CD1c-positive myeloid dendritic cell (primary cell): ENCODE results near the gene DAW1.
"Not testable (repeated sequence)": the region's sequence is repeated elsewhere in the genome, so short reads cannot be mapped to it uniquely, and the experiment has no call there.

ENCODE experiments used
- DNase-seq: peaks from one replicate; pipeline ENCODE4 v3.0.0-alpha.2; 2016; ENCODE audit errors: extremely low spot score

The DAW1 gene

DNA sequence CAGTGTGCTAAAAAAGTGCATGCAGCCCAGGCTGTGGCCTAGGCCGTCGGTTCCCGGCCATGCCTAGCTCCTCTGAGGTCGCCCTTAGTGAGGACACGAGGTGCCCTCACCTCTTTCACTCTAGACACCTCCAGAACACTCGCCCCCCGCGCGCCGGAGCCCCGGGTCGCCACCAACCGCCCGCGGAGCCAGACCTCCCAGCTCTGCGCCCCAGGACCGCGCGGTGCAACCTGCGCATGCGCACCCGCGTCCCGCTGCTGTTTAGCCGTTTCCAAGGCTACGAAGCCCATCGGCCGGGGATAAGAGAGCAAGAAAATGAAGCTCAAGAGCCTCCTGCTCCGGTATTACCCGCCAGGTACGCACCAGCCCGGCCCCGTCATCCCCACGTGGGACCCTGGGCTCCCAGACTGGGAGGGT is at the start of gene DAW1:
Gene DAW1, plus strand, starts transcription at position 257 of the 417 bp plus-strand sequence. Its CDS starts 59 bp downstream, at position 316.
- peak; percentile 46 for DNase-seq

DNA sequence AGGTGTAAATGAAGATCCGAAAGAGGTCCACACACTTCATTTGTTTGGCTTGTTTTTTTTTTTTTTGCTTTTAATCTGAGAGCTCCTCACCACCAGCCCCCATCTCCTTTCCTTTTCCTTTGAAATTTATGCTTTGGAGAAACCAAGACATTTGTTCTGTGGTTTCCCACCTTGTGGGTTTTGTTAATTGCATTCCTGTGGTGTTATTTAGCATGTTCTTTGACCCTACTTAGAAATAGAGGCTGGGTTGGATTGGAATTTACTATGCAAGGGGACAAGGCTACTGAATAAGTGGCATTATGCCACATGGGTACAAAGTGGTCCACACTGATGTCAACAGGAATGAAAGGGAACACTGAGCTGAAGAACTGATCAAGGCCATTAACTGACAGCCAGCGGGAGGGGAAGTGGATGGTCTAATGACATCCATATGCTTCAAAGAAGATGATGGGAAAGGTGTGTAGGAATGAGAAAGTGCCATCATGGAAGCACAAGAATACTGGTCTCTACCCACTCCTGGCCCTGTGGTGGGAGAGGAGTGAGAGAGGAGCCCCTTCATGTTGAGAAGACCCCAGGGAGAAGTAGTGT is 48.9 kb upstream of the DAW1 start:
- DNase-seq = no peak

DNA sequence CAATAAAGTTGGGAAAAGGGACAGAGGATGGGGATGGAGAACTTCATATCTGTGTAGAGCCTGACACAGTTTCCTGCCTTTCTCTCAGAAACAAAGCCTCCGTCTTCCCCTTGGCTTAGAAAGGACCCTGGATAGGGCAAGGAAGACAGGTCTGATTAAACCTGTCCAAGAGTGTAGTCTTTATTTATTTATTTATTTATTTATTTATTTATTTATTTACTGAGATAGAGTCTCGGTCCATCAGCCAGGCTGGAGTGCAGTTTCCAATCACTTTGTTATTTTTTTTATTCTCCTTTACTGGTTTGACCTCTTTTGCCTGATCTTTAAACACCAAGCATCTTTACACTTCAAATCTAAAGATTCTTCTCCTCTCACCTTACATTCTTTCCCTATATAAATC is 47.5 kb upstream of the DAW1 start:
- no peak for DNase-seq

GRCh38 chr2:227824711-227825110 is 46.7 kb upstream of the DAW1 start:
- DNase-seq = no peak

DNA sequence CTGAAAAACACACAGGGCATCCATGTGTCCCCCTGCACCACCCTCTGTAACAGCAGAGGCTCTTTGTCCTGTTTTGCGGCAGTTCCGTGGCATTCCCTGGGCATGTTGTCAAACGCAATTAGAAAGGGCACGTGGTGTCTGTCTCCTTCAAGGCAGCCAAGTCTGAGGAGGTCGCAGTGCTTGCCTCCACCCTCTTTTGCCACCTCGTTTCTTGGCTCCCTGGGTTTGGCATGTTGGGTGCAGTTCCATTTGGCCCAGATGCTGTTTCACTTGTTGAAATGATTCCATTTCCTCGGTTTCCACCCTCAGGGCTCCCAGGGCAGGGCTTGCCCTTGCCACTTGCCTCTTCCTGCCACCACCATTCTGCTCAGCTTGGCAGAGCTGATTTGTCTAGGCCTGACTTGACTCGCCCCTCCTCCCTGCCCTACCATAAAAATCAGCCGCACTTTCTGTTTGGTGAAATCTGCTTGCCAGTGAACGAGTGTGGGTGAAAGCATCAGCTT is 45.4 kb upstream of the DAW1 start:
- no peak for DNase-seq

DNA sequence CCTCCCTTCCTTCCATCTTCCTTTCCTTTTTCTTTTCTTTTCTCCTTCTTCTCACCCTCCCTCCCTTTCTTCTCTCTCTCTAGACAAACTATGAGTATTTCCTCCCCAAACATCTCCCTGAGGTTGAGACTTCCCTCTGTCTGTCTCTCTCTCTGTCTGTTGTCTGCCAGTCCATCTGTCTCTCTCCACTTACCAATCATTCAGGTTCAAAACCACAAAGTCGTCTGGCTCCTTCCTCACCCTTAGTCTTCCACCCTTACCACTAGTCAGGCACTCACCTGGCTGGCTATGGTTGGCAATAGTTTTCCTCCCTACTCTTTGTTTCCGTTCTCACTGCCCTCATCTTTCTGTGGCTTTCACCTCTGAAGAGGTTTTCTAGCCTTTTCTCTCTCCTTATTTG is 44.9 kb upstream of the DAW1 start:
- no peak for DNase-seq

DNA sequence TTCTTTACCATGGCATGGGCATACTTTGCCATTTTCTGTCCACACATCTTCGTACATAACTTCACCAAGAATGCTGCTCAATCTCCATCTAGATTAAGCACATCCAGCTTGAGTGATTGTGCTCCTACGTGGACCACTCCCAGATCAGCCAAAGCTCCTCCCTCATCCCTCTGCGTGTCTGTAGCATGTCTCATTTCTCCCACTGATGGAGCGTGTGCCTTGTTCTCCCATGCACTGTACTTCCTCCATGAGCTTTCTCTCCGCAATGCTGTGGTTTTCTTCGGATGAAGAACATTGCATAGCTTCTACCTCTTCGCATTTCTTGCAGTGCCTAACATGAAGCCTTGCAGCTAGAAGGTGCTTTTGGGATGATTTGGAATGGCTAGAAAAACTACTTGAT is 44.3 kb upstream of the DAW1 start:
- DNase-seq = no peak

- no peak for DNase-seq
These were observed 42.9 kb upstream of the DAW1 start for GRCh38 chr2:227828477-227828912.

DNA sequence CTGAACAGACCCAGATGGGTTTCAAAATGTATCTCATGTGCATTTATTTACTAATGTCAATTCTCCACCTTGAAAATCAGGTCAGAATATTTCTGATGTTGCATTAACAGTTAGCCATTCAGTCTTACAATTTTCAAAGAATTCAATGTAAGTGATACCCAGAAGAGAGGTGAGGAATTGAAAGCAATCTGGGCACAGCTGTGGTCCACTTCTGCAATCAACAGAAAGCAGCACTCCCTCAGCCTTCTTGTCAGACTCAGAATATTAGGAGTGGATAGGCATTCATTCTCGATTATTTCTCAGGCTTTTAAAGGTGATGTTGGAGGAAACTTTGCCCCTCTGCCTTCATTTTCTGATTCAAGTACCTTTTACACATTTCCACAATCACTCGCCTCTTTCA is 42.1 kb upstream of the DAW1 start:
- DNase-seq = peak; percentile 41

- DNase-seq = no peak
These were observed 37.0 kb upstream of the DAW1 start for GRCh38 chr2:227834423-227834822.

GRCh38 chr2:227834916-227835650 is 36.3 kb upstream of the DAW1 start:
- peak; percentile 28 for DNase-seq

DNA sequence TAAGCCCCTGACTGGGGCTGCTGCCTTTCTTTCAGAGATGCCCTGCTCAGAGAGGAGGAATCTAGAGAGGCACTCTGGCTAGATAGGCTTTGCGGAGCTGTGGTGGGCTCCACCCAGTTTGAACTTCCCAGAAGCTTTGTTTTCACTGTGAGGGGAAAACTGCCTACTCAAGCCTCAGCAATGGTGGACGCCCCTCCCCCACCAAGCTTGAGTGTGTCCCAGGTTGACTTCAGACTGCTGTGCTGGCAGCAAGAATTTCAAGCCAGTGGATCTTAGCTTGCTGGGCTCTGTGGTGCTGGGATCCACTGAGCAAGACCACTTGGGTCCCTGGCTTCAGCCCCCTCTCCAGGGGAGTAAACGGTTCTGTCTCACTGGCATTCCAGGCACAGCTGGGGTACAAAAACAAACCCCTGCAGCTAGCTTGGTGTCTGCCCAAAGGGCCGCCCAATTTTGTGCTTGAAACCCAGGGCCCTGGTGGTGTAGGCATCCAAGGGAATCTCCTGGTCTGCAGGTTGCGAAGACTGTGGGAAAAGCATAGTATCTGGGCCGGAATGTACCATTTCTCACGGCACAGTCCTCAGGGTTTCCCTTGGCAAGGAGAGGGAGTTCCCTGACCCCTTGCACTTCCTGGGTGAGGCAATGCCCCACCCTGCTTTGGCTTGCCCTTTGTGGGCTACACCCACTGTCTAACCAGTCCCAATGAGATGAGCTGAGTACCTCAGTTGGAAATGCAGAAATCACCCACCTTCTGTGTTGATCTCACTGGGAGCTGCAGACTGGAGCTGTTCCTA is 31.9 kb upstream of the DAW1 start:
- not testable (repeated sequence) for DNase-seq

DNA sequence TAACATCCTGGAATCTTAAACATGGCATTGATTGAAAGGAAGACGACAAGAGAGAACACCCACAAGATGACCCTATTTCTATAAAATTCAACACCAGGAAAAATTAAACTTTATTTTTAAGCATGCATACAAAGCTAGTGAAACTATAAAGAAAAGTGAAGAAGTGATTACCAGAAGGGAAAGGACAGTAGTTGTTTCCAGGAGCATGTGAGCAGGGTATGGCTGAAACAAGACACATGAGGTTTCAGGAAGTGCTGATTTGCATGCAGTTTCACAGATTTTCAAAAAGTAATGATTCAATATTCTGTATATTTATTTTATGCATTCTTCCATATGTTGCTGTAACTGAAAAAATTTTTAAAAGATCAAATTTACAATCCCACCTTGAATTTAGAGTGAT is 24.6 kb upstream of the DAW1 start:
- DNase-seq = no peak

- DNase-seq = no peak
These were observed 23.3 kb upstream of the DAW1 start for GRCh38 chr2:227848146-227848545.

GRCh38 chr2:227848586-227848985 is 22.8 kb upstream of the DAW1 start:
- DNase-seq = no peak

DNA sequence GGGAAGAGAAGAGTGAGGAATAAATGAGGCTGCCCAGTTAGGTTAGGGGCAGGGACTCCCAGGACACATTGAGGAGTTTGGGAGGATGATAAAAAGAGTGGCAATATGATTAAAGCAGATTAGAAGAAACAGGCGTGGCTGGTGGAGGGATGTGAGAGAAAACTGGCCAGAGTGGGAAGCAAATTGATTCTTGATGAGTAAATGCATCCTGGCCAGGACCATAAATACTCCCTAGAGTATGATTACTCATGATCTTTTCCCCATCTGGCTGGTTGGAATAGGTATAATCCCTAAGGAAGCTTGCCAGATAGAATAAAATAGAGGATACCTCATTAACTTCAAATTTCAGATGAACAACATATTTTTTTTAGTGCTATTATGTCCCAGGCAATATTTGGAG is 21.5 kb upstream of the DAW1 start:
- DNase-seq = no peak

DNA sequence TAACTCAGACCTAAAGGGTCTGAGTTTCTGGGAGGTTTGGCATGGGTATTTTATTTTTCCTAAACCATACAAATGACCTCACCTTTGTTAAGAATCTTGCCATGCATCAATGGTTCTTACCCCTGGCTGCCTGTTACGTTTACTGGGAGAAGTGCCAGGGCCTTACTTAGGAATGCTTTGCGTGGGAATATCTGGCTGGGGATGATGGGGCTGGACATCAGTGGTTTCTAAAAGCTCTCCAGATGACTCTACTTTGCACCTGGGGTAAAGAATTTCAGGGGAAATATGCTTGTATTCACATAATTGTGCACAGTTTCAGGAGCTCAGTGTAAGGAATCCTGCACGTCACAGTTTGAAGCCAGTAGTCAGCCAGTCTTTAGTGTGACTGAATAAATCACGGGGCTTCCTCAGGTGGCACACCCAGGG is 18.2 kb upstream of the DAW1 start:
- no peak for DNase-seq

- no peak for DNase-seq
These were observed 17.6 kb upstream of the DAW1 start for GRCh38 chr2:227853765-227854271.

DNA sequence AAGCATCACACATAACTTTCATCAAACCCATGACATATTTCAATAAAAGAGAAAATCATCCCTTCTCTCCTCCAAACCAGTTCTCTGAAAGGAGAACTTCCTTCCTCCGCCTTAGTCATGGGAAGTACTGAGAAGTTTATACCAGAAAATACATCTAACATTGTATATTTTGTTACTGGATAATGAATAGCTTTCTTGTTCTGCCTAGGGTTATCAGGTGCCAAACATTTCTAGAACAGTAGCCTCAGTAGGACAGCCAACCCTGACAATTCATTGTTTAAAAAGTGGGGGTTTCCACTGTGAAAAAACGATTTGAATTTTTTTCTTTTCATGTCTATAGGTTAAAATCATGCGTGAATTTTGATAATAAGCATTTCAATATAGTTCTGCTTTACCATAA is 16.0 kb upstream of the DAW1 start:
- DNase-seq = no peak

DNA sequence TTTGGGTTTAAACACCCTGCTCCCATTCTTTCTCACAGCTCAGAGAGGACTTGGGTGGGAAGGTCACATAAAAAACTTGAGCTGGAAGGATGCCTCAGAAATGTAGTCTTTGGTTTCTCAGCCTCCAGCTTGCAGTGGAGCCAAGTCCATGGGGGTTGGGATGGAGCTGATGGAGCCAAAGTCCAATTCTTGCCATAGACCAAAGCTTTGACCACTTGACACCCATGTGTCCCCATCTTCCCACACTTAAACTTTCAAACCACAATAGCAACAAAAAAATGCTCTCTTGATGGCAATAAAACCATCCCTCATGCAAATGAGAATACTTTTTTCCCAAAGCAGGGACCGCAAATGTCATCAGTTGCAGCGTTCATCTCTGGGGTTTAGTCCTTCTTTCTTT is 14.7 kb upstream of the DAW1 start:
- DNase-seq = no peak

- no peak for DNase-seq
These were observed 11.2 kb upstream of the DAW1 start for GRCh38 chr2:227860221-227860641.

DNA sequence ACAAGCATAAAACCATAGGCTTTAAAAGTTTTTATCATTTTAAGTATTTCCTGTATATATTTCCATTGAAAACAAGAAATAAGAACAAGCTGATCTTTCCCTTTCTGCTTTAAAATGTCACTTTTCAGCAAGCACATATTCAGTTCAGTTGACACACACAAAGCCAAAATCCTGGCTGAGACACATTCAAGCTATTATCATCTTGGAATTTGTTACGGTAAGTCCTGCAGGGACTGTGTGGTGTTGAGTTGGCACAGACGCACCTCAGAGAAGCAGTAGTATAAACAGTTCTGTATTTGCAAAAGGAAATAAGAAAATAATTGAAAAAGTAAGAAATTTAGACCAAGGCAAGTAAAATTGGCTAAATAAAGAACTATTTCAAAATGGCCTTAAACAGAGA is 10.4 kb upstream of the DAW1 start:
- DNase-seq = no peak
